GM18502 (cell line): ENCODE measurements around the gene CTSE.

Experiments
- ATAC-seq: cut with Tn5 transposase; IDR thresholded peaks from one replicate; pipeline ENCODE4 v1.9.1; 2021; ENCODE audit warnings: mild to moderate bottlenecking; ENCODE audit not compliant: unreplicated experiment, poor library complexity

The CTSE gene

GRCh38 chr1:205976036-205976435 lies 47.7 kb downstream of the CTSE start:
- ATAC-seq, result no peak

- no peak for ATAC-seq
These were observed 48.2 kb downstream of the CTSE start for GRCh38 chr1:205975387-205975998.

GRCh38 chr1:205974712-205975111 lies 49.0 kb downstream of the CTSE start:
- no peak for ATAC-seq

- no peak for ATAC-seq
These were observed 50.1 kb downstream of the CTSE start for GRCh38 chr1:205973377-205974232.

GRCh38 chr1:205972491-205973168 lies 51.1 kb downstream of the CTSE start:
- ATAC-seq, result no peak

GRCh38 chr1:205972081-205972480 lies 51.6 kb downstream of the CTSE start:
- ATAC-seq, result no peak

GRCh38 chr1:205971082-205971481 lies 52.6 kb downstream of the CTSE start:
- ATAC-seq, result no peak

- ATAC-seq, result no peak
These were observed 53.2 kb downstream of the CTSE start for GRCh38 chr1:205970486-205970885.

- no peak for ATAC-seq
These were observed 54.5 kb downstream of the CTSE start for GRCh38 chr1:205969229-205969628.

GRCh38 chr1:205967554-205968335 lies 56.0 kb downstream of the CTSE start:
- no peak for ATAC-seq

GRCh38 chr1:205965036-205965884 lies 58.4 kb downstream of the CTSE start:
- ATAC-seq, result no peak

- no peak for ATAC-seq
These were observed 60.1 kb downstream of the CTSE start for GRCh38 chr1:205963352-205964155.

- ATAC-seq, result no peak
These were observed 60.9 kb downstream of the CTSE start for GRCh38 chr1:205962821-205963221.

GRCh38 chr1:205961991-205962820 lies 61.5 kb downstream of the CTSE start:
- no peak for ATAC-seq

- peak; percentile 55 for ATAC-seq
These were observed 62.3 kb downstream of the CTSE start for GRCh38 chr1:205961405-205961804.

GRCh38 chr1:205959789-205960188 lies 63.9 kb downstream of the CTSE start:
- ATAC-seq, result no peak
